CD4-positive, alpha-beta T cell treated with Interleukin-17A for 4 hours (primary cell): ENCODE results near the gene IL17B.

Source experiments
- DNase-seq: peaks from one replicate; pipeline ENCODE4 v3.0.0-alpha.2; 2020; ENCODE audit warnings: mixed read lengths

IL17B gene

GRCh38 chr5:149376104-149376503, 3.0 kb downstream of the IL17B start:
- DNase-seq: no peak

- DNase-seq: no peak
These were observed 3.7 kb downstream of the IL17B start for GRCh38 chr5:149375434-149375833.

- no peak for DNase-seq
These were observed 4.3 kb downstream of the IL17B start for GRCh38 chr5:149374801-149375200.

DNA sequence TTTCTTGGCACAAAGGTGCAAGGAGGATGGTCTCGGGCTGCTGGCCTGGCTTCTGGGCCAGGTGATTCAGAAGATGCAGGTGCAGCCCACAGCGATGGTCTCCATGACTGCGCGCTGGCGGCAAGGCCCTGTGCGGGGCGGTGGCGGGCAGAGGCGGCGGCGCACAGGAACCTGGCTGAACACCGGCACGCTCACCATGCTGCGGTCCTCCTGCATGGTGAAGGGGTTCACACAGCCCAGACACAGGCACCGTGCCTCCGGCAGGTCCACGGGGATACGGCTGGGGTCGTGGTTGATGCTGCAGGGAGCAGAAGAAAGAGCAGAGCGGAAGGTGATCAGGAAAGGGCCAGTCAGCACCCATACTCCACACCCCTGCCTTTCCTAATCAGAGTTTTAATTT, 4.8 kb downstream of the IL17B start:
- DNase-seq: no peak

GRCh38 chr5:149372932-149373331, 6.2 kb downstream of the IL17B start:
- DNase-seq: no peak

GRCh38 chr5:149372076-149372795, 6.9 kb downstream of the IL17B start:
- no peak for DNase-seq

DNA sequence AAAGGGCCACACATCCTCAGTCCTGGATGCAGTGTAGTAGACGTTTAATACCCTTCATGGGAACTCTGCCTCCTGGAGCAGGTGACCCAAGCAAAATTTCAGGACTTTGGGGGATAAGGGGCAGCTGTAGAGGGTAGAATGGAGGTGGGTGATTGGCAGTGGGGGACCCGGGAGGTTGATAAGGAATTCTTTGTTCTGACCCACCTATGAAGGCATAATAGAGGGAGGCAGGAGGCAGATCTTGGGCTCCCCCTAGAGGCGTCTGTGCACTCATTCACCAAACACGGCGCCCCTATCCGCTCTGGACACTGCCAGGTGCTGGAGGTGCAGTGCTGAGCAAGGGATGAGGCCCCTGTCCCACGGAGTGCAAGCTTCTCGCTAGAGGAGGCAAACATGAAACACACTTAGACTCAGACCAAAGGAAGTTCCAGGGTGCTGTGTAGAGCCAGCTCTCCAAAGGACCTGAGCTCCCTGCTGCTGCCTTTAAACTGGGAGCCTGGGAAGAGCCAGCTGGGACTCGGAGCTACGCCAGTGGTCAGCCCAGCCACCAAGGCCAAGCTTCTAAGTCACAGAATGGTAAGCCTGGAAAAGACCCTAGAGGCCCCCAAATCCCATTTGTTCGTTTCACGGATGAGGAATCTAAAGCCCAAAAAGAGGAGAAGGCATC, 7.7 kb downstream of the IL17B start:
- peak; percentile 85 for DNase-seq

DNA sequence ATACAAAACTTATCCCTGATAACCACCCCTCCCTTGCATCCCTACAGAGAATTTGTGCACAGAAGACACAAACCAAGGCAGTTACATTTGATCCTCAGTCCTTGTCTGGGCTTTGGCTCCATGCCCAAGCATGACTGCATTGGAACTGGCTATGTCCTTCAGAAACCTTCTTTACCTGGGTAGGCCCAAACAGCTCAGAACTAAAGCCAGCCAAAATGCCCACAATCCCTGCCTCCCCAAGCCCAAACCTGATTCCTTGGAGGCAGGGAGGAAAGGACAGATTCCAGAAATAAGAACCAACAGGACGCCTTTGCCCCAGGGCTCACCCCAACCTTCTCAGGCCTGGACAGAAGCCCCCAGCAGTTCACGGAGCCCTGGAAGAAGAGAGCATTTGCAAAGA, 8.2 kb downstream of the IL17B start:
- DNase-seq: no peak

DNA sequence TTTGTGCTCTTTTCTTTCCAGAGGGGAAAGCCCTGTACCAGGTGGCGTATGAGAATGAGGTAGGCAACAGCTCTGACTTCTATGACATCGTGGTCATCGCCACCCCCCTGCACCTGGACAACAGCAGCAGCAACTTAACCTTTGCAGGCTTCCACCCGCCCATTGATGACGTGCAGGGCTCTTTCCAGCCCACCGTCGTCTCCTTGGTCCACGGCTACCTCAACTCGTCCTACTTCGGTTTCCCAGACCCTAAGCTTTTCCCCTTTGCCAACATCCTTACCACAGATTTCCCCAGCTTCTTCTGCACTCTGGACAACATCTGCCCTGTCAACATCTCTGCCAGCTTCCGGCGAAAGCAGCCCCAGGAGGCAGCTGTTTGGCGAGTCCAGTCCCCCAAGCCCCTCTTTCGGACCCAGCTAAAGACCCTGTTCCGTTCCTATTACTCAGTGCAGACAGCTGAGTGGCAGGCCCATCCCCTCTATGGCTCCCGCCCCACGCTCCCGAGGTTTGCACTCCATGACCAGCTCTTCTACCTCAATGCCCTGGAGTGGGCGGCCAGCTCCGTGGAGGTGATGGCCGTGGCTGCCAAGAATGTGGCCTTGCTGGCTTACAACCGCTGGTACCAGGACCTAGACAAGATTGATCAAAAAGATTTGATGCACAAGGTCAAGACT, 11.0 kb downstream of the IL17B start:
- no peak for DNase-seq

GRCh38 chr5:149367249-149367971, 11.7 kb downstream of the IL17B start:
- peak; percentile 72 for DNase-seq

GRCh38 chr5:149366169-149366729, 12.8 kb downstream of the IL17B start:
- DNase-seq: no peak

- no peak for DNase-seq
These were observed 13.7 kb downstream of the IL17B start for GRCh38 chr5:149365418-149365817.

GRCh38 chr5:149364719-149365118, 14.4 kb downstream of the IL17B start:
- no peak for DNase-seq

DNA sequence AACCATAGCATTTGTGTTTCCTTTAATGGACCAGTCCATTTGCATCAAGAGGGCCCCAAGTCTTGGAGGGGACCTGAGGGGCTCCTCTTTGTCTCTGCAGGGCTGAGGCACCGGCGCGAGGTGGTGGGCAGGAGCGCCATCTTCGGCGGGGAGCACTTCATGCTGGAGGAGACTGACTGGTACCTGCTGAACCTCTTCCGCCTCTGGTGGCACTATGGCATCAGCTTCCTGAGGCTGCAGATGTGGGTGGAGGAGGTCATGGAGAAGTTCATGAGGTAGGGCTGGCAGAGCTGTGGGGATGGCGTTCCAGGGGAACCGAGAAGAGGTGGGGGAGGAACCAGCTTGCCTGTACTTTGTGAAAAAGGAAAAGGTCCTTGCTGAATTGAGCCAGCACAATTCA, 15.2 kb downstream of the IL17B start:
- no peak for DNase-seq

- DNase-seq: no peak
These were observed 15.7 kb downstream of the IL17B start for GRCh38 chr5:149363358-149363757.

DNA sequence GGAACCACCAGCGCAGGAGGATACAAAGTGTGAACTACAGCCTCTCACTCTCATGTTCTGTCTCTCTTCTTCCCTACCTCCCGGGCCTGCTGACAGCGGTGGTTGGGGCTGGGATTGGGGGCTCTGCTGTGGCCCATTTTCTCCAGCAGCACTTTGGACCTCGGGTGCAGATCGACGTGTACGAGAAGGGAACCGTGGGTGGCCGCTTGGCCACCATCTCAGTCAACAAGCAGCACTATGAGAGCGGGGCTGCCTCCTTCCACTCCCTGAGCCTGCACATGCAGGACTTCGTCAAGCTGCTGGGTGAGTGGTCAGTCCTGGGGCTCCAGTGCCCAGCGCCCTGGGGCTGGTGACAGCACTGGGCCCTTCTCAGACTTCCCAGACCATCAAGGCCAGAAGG, 16.6 kb downstream of the IL17B start:
- no peak for DNase-seq

DNA sequence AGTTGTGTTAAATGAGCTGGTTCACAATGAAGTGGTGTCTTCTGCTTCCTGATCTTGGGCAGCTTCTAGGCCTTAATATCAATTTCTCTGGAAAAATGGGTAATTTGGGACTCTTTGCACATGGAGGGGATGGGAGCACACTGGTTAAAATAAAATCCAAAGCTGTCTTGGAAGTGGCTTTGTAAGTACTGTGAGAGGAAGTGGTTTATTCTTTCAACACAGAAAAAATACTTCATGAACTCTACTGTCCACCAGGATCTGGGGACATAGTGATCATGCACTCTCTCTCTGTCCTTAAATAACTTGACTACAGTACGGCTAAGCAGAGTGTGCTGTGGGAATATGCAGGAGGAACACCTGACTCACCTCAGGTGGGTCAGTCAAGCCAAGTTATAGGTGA, 18.8 kb downstream of the IL17B start:
- no peak for DNase-seq

DNA sequence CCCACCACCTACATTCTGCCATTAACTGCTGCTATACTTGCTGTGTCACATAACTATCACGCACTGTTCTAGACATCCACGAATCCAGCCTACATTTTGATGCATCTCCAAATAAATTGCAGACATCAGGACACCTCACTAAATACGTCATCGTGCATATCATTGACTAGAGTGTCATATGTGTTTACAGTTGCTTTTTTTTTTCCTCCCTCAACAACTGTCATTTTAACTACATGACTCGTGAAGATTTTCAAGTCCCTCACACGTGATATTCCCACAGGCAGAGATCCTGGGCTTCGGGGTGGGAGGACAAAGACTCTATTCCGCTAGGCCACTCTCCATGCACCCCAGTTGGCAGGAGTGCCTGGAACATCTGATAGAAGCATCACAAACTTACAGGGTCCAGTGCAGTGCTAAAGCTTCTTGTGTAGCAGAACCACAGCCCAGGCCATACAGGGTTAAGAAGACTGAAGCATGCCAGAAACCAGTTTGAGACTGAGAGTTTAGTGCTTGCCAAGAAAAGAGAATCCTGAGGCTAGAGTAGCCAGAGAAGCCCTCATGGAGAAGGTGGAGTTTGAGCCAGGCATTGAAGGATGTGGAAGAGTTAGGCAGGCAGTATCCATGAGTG, 20.1 kb downstream of the IL17B start:
- no peak for DNase-seq

- DNase-seq: peak; percentile 59
These were observed 20.8 kb downstream of the IL17B start for GRCh38 chr5:149358294-149358651.

DNA sequence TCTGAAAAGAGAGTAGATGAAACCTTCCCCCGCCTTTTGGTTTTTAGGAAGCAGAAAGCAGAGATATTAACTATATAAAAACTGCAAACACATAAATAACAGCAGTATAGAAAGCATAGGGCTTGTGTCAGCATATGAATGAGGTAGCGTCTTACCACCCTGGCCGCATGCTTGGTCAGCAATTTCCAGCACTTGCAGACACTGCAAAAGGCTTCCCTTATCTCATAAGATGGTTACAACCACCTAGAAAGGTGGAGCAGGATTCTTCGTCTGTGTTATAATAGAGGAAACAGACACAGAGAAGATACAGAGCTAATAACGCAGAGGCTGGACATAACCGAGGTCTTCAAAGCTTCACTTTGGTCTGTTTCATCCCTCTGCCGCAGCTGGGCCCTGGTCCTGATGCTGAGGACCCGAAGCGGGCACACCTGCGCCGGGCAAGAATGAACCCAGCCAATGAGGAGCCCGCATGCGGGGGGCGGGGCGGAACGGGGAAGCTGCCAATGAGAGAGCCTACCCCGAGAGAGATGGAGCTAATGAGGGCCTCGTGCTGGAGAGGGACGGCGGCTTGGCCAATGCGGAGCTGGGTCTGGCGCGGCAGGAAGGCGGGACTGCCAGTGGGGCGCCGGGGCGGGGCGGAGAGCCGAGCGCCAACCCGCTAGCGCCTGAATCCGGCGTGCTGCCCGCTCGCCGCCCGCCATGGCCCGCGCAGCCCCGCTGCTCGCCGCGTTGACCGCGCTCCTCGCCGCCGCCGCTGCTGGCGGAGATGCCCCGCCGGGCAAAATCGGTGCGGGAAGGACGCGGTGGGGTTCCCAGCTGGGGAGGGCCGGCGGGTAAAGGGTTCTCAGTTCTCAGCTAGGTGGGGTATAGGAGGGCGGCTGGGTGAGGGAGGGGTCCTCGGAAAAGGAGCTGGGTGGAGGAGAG, 21.5 kb downstream of the IL17B start, which contains the start of gene PCYOX1L:
Gene PCYOX1L, plus strand, starts transcription at position 677 of the 924 bp plus-strand sequence. Its CDS starts 23 bp downstream, at position 700.
- peak; percentile 95 for DNase-seq

DNA sequence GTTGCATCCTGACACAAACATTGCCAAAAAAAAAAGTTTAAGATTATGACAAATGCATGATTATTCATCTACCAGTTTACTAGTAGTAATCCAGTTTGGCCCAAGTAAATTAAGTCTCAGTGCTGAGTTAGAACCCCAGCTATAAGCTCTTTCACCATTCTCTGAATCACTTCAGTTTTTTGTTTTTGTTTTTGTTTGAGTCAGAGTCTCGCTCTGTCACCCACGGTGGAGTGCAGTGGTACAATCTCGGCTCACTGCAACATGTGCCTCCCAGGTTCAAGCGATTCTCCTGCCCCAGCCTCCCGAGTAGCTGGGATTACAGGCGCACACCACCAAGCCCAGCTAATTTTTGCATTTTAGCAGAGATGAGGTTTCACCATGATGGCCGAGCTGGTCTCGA, 22.7 kb downstream of the IL17B start:
- no peak for DNase-seq
